Measurements from ENCODE around the gene CCDC142.
A peak's percentile ranks its signal among the peaks of the same experiment; 100 is the strongest.
"Not testable (repeated sequence)": the region's sequence is repeated elsewhere in the genome, so short reads cannot be mapped to it uniquely, and the experiment has no call there.

The CCDC142 gene

DNA sequence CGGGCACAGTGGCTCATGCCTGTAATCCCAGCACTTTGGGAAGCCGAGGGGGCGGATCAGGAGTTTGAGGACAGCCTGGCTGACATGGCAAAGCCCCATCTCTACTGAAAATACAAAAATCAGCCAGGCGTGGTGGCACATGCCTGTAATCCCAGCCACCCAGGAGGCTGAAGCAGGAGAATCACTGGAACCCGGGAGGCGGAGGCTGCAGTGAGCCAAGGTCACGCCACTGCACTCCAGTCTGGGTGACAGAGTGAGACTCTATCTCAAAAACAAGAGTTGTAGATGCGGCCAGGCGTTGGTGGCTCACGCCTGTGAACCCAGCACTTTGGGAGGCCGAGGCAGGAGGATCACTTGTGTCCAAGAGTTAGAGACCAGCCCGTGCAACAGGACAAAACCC is 12.1 kb downstream of the CCDC142 start:
- FAIRE-seq = not testable (repeated sequence)

GRCh38 chr2:74464406-74464805 is 18.4 kb downstream of the CCDC142 start:
- no peak for FAIRE-seq

GRCh38 chr2:74462786-74463105 is 20.1 kb downstream of the CCDC142 start:
- no peak for FAIRE-seq

DNA sequence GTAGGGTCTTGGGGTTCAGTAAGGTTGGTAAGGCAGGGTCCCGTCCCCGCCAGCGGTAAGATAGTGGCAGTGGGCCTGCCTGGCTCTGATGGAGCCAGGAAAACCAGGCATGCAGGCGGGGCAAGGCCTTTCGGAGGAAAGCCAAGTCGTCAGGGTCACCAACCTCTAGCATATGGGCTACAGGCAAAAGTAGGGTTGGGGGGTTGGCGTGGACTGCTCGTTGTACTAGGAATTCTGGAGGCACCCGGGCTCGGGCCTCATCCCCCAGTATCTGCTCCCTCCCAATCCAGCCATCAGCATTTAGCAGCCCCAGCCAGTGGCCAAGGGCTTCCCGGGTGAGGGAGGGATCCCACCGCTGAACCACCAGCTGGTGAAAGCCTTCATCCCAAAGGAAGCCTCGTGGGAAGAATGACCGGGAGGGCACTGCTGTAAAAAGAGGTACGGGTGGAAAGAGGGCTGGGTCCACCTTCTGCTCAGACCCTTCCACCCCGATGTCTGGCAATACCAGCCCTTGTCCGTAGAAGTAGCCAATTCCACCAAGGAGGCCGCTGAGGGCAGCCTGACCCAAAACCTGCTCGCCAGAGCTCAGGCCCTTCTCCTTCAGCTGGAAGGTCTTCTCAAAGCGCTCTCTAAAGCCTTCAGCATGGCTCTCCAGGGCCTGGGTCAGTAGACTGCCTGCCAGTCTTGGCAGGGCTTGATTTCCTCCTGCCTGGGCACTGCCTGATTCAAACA is 20.6 kb downstream of the CCDC142 start:
- FAIRE-seq = no peak

GRCh38 chr2:74461187-74462053 is 21.4 kb downstream of the CCDC142 start:
- FAIRE-seq = no peak

DNA sequence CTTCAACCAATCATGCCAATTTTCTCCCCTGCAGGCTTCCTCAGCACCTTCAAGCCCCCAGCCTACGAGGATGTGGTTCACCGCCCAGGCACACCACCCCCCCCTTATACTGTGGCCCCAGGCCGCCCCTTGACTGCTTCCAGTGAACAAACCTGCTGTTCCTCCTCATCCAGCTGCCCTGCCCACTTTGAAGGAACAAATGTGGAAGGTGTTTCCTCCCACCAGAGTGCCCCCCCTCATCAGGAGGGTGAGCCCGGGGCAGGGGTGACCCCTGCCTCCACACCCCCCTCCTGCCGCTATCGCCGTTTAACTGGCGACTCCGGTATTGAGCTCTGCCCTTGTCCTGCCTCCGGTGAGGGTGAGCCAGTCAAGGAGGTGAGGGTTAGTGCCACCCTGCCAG is 22.6 kb downstream of the CCDC142 start:
- not testable (repeated sequence) for FAIRE-seq

DNA sequence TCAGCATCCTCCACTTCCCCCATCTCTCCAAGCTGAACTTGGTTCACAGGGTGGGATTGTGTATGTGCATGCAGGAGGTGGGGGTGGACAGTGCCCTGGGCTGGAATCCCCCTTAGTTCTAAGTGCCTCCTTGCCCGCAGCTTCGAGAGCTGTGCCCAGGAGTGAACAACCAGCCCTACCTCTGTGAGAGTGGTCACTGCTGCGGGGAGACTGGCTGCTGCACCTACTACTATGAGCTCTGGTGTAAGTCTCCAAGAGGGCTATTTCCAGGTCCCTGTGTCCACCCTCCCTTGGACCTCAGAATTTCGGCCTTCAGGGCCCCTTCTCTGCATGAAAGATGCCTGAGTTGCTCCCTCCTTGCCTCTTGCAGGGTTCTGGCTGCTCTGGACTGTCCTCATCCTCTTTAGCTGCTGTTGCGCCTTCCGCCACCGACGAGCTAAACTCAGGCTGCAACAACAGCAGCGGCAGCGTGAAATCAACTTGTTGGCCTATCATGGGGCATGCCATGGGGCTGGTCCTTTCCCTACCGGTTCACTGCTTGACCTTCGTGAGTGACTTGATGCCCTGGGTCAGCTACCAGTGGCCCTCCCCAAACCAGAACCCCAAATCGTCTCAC is 23.2 kb downstream of the CCDC142 start:
- not testable (repeated sequence) for FAIRE-seq

GRCh38 chr2:74458938-74459363 is 23.8 kb downstream of the CCDC142 start:
- FAIRE-seq = no peak

- FAIRE-seq = peak; percentile 99
Measured at GRCh38 chr2:74458132-74458937, 24.5 kb downstream of the CCDC142 start, which contains the start of gene WBP1. Gene WBP1 (plus strand): TSS chr2:74458438. CDS start chr2:74458603, 165 bp downstream.

DNA sequence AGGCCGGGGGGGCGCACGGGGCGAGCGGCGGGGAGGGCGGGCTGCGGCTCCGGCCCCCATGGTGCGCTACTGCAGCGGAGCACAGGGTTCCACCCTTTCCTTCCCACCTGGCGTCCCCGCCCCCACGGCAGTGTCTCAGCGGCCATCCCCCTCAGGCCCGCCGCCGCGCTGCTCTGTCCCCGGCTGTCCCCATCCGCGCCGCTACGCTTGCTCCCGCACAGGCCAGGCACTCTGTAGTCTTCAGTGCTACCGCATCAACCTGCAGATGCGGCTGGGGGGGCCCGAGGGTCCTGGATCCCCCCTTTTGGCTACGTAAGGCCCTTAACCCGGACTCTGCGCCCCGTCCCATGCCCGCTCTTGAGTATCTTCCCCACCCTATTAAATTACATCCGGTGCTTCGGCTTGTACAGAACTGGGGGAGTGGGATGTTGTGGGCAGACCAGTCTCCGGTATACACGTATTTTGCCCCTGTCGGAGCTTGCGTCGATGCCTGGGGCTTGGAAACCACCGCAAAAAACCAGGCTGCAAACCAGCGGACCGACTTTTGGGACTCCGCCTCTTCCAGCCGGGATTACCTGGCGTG is 25.2 kb downstream of the CCDC142 start:
- no peak for FAIRE-seq

- no peak for FAIRE-seq
Measured at GRCh38 chr2:74457129-74457548, 25.7 kb downstream of the CCDC142 start.

DNA sequence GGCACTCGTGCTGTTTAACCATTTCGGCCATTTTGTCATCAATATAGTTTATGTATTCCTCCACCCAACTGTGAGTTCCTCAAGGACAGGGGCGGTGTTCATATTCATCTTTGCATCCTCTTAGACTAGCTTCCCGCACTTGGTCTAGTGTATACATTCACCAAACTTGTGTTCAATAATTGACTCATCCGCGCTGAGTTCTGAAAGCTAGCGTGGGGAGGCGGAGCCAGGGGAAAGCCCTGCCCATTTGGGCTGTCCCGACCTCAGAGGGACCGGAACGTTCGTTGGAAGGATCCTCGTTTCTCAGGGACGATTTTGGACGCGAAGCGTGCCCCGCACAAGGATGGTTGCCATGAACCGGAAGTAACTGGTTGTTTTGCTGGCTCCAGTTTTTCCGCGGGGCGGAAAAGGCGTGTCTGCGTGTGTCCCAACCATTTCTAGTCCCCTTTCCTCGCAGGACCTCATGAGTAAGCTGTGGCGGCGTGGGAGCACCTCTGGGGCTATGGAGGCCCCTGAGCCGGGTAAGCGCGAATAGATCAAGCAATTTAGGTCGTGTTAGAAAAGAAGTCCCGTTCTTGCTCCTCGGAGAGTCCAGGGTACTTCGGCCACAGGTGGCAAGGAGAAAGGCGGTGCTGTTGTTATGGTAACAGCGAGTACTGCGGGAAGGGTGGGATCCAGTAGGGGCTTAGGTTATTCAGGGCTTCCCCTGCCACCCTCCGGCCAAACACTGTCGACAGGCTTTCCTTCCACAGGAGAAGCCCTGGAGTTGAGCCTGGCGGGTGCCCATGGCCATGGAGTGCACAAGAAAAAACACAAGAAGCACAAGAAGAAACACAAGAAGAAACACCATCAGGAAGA is 27.9 kb downstream of the CCDC142 start, which contains the start of gene INO80B:
TSS of gene INO80B (plus strand) at position 434 of the 858 bp plus-strand sequence. CDS start at position 464, 30 bp downstream.
- FAIRE-seq = peak; percentile 93

DNA sequence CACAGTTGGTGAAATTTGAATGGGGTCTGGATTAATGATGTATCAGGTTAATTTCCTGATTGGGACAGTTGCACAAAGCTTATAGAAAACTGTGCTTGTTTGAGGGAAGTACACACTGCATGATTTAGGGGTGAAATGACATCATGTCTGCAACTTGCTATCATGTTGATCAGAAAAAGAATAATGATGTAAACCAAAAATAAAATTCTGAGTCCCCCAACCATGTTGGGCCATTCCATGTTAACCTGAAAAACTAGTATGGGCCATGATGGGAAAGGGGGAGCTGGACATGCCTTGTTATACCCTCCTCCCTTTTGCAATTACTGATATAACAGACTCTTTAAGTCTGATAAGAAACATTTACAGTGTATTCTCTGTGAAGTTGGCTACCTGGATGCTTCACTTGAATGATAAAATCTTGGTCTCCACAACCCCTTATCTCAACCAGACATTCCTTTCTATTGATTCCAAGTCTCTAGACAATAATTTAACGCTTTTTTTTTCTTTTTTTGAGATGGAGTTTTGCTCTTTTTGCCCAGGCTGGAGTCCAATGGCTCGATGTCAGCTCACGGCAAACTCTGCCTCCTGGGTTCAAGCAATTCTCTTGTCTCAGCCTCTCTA is 32.1 kb downstream of the CCDC142 start:
- no peak for FAIRE-seq

DNA sequence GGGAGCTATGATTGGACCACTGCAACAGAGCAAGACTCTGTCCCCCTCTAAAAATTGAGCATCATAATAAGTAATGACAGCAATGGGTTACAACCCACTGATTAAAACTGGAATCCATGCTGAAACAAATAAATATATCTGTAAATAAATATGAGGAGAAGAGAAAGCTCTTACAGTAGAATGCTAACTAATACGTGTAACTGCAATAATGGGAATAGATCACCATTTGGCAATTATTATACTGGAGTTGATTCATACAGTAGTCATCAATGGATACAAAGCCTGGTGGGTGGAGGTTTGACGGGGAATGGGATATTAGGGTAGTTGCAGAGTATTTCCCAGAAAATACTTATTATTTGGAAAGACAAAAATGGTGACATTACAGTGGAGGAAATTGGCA is 34.0 kb downstream of the CCDC142 start:
- no peak for FAIRE-seq

DNA sequence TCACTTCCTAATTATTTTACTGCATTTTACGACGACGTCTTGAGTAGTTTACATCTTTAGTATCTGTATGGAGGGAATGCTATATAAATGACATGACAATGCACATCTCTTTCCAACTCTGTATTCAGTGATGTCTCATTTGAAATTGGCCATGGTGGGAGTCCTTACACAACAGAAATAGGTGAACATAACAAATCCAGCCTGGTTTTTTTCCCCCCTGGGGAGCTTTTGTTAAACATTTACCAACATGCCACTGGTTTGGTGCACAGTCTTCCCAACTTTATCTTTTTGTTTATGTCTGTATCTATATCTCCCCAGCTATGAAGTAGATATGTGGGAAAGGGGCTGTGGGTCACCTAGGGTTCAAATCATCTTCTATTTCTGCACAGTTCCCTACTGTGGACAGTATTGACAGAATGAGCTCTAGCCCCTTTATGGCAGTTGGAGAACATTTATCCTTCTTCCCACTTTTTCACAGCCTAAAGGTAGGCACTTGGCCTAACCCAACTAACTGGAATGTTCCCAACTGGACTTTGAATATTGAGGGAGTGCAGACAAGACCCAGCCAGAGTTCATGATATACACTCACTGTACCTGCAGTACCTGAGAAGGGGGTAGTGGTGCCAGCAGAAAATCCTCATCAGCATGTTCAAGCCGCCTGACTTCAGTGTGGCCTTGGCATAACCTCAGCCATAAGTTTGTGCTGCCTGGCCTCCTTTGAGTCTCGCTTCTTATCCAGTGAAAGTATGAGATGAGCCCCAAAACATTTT is 35.4 kb downstream of the CCDC142 start:
- FAIRE-seq = no peak

GRCh38 chr2:74444498-74445318 is 38.1 kb downstream of the CCDC142 start:
- no peak for FAIRE-seq

DNA sequence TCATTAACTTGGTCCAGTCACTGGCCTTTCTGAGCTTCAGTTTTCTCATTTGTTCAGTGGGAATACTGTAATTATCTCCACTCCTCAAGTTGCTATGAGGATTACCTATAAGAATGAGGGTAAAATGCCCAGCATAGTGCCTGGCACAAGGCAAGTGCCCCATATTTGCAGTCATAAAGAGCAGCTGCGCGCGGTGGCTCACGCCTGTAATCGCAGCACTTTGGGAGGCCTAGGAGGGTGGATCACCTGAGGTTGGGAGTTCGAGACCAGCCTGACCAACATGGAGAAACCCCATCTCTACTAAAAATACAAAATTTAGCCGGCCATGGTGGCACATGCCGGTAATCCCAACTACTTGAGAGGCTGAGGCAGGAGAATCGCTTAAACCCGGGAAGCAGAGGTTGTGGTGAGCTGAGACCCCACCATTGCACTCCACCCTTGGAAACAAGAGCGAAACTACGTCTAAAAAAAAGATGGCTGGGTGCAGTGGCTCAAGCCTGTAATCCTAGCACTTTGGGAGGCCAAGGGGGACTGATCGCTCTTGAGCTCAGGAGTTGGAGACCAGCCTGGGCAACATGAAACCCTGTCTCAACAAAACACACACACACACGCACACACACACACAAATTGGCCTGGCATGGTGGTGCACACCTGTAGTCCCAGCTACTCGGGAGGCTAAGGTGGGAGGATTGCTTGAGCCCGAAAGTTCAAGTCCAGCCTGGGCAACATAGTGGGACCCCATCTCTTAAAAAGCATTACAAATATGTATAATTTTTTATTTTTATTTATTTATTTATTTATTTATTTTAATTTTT is 40.1 kb downstream of the CCDC142 start:
- FAIRE-seq = not testable (repeated sequence)

Measured in TTC549 (cell line).